Testis (tissue), 3 donors: ENCODE measurements around the gene MAP4. TPM values are rescaled to one million over a fixed set of nuclear protein-coding genes. Genes with fewer than 3 reads are reported as not detected.
A peak's percentile ranks its signal among the peaks of the same experiment; 100 is the strongest.

Experiments used
- DNase-seq: peaks from one replicate; pipeline ENCODE4 v3.0.0-alpha.2; 2019
- H3K27ac ChIP-seq, 2 donors: fragments of 200-600 bp; sonication (generic); one replicate each; pipeline ENCODE4 v1.5.1; 2019
- H3K27me3 ChIP-seq: fragments of 200-600 bp; sonication (generic); one replicate; pipeline ENCODE4 v1.5.1; 2019
- H3K36me3 ChIP-seq: fragments of 200-600 bp; sonication (generic); one replicate; pipeline ENCODE4 v1.5.1; 2017; ENCODE audit warnings: low read depth; ENCODE audit errors: missing control alignments
- H3K4me1 ChIP-seq: fragments of 200-600 bp; sonication (generic); one replicate; pipeline ENCODE4 v1.5.1; 2019
- H3K4me3 ChIP-seq, 2 donors: fragments of 200-600 bp; sonication (generic); one replicate each; pipeline ENCODE4 v1.5.1; 2017 to 2019
- H3K9me3 ChIP-seq: fragments of 200-600 bp; sonication (generic); one replicate; pipeline ENCODE4 v1.5.1; 2017
- CTCF ChIP-seq, 3 experiments: fragments of 450-650 bp in 2 of 3; fragments of 200-600 bp in 1 of 3; sonication (generic) in 1 of 3; IDR thresholded peaks; one replicate each; pipeline ENCODE4 v1.5.1; 2016 to 2019; ENCODE audit warnings: antibody characterized with exemption in 3 of 3, mild to moderate bottlenecking in 2 of 3, moderate library complexity in 1 of 3
- POLR2A ChIP-seq: fragments of 450-650 bp; IDR thresholded peaks from one replicate; pipeline ENCODE4 v1.6.1; 2017; ENCODE audit warnings: antibody characterized with exemption, mild to moderate bottlenecking, moderate library complexity
- WGBS, 2 donors: methylation state at CpG; one replicate each; pipeline ENCODE4 v1.1.5; 2018; 5-methylcytosine and 5-hydroxymethylcytosine counted together
- intact Hi-C: fragments of 100-400 bp; cut with DNase I; formaldehyde crosslinking; loops from one replicate; pipeline ENCODE4 v1.15.1; 2023; ENCODE audit warnings: low total_unique reads
- polyA plus RNA-seq: library from polyadenylated mRNA; stranded (reverse); fragments of 350-450 nt; fragmentation: Illumina TruSeq; extraction: RNeasy Lipid Tissue Mini Kit (QIAGEN cat#74804); gene quantifications from one replicate; pipeline ENCODE4 v1.2.3, GENCODE V29; 2014; ENCODE audit warnings: low read depth, low replicate concordance; ENCODE audit not compliant: insufficient read depth
- total RNA-seq, 2 donors: library from RNA; depleted of rRNA; stranded (reverse); fragments of >200 nt; gene quantifications; one replicate each; pipeline ENCODE4 v1.2.3, GENCODE V29; 2016

The MAP4 gene
- total and polyA plus RNA-seq, 3 donors from 2014 or later, result 195 to 241 (median 226) TPM

GRCh38 chr3:48039487-48040190 is 23.4 kb upstream of the MAP4 start:
- Histone ChIP-seq H3K9me3 (no peaks in the 10 kb centered on the region), H3K4me1 (peaks cover 27% of the 10 kb centered on the region), H3K36me3 (no peaks in the 10 kb centered on the region), H3K4me3 (no peak overlapping the region), H3K27me3 (no peaks in the 10 kb centered on the region), H3K27ac (peak overlapping the region; percentile 35 to 80)
- WGBS, 2 donors, result 21 to 45% methylated on average over 1 of the region's 1 CpG
- DNase-seq, result no peak
- intact Hi-C loops, result no loop called here
- TF ChIP-seq CTCF (IDR thresholded peaks at IDR 0.05) (no peak), POLR2A (no peak)

GRCh38 chr3:48038971-48039481 is 22.8 kb upstream of the MAP4 start:
- no peaks in the 10 kb centered on the region for H3K9me3 ChIP-seq
- intact Hi-C loops, result no loop called here
- WGBS, 2 donors, result 41% methylated on average over 6 of the region's 6 CpGs
- no peaks in the 10 kb centered on the region for H3K36me3 ChIP-seq
- no peak overlapping the region for H3K4me3 ChIP-seq
- peaks cover 33% of the 10 kb centered on the region for H3K4me1 ChIP-seq
- no peaks in the 10 kb centered on the region for H3K27me3 ChIP-seq
- H3K27ac ChIP-seq, result peak overlapping the region; percentile 35 to 80
- no peak for TF ChIP-seq CTCF (IDR thresholded peaks at IDR 0.05)
- no peak for TF ChIP-seq POLR2A
- DNase-seq, result no peak

GRCh38 chr3:48034000-48034516 is 17.8 kb upstream of the MAP4 start:
- Histone ChIP-seq H3K4me1 (peaks cover 45% of the 10 kb centered on the region), H3K27ac (peak overlapping the region; percentile 60 to 71), H3K27me3 (no peaks in the 10 kb centered on the region), H3K4me3 (no peak overlapping the region), H3K36me3 (no peaks in the 10 kb centered on the region), H3K9me3 (no peaks in the 10 kb centered on the region)
- intact Hi-C loops, result no loop called here
- TF ChIP-seq POLR2A, result no peak
- no peak for TF ChIP-seq CTCF (IDR thresholded peaks at IDR 0.05)
- DNase-seq, result no peak
- 45 to 58% methylated on average over 2 of the region's 2 CpGs for WGBS, 2 donors

- intact Hi-C loops, result no loop called here
- no peak for DNase-seq
- TF ChIP-seq POLR2A (no peak), CTCF (IDR thresholded peaks at IDR 0.05) (no peak)
- Histone ChIP-seq H3K4me3 (no peak overlapping the region), H3K9me3 (no peaks in the 10 kb centered on the region), H3K4me1 (peaks cover 40% of the 10 kb centered on the region), H3K36me3 (no peaks in the 10 kb centered on the region), H3K27ac (no peak overlapping the region), H3K27me3 (no peaks in the 10 kb centered on the region)
- 67 to 94% methylated on average over 3 of the region's 3 CpGs for WGBS, 2 donors
These were observed 14.0 kb upstream of the MAP4 start for GRCh38 chr3:48030188-48030587.
